Effector memory CD8-positive, alpha-beta T cell (primary cell): ENCODE measurements around the gene PDE9A.
"Not testable (repeated sequence)": the region's sequence is repeated elsewhere in the genome, so short reads cannot be mapped to it uniquely, and the experiment has no call there.

Experiments used
- ATAC-seq: fragments of 150-1000 bp; cut with Tn5 transposase; replicated peaks from 2 replicates; pipeline ENCODE4 v1.10.0; 2021; ENCODE audit warnings: mild to moderate bottlenecking, moderate library complexity
- DNase-seq, 3 experiments: peaks; one replicate each; pipeline ENCODE4 v3.0.0; 2021
- H3K27ac Mint-ChIP-seq, 2 donors: one replicate each; pipeline ENCODE4 v1.8.0; 2022; ENCODE audit warnings: mild to moderate bottlenecking in 2 of 2, mixed read lengths in 2 of 2, moderate library complexity in 2 of 2
- H3K27me3 Mint-ChIP-seq, 2 donors: one replicate each; pipeline ENCODE4 v1.8.0; 2022; ENCODE audit warnings: mixed read lengths in 2 of 2
- H3K36me3 Mint-ChIP-seq: one replicate; pipeline ENCODE4 v1.8.0; 2022; ENCODE audit warnings: mild to moderate bottlenecking, moderate library complexity, mixed read lengths; ENCODE audit not compliant: insufficient read depth
- H3K4me1 Mint-ChIP-seq, 2 donors: one replicate each; pipeline ENCODE4 v1.8.0; 2022; ENCODE audit warnings: low read depth in 2 of 2, mixed read lengths in 2 of 2
- H3K4me3 Mint-ChIP-seq, 2 donors: one replicate each; pipeline ENCODE4 v1.8.0; 2022; ENCODE audit warnings: mild to moderate bottlenecking in 2 of 2, mixed read lengths in 2 of 2, moderate library complexity in 2 of 2
- H3K9me3 Mint-ChIP-seq, 2 donors: one replicate each; pipeline ENCODE4 v1.8.0; 2022; ENCODE audit warnings: mixed read lengths in 2 of 2

PDE9A gene

GRCh38 chr21:42806509-42807140 lies 153.2 kb downstream of the PDE9A start:
- H3K9me3 Mint-ChIP-seq, result no peaks in the 10 kb centered on the region
- H3K4me3 Mint-ChIP-seq, result no peak overlapping the region
- no peak overlapping the region for H3K27ac Mint-ChIP-seq
- no peaks in the 10 kb centered on the region for H3K36me3 Mint-ChIP-seq
- no peaks in the 10 kb centered on the region for H3K4me1 Mint-ChIP-seq
- DNase-seq (no peak), ATAC-seq (no peak)
- peaks cover 24 to 29% of the 10 kb centered on the region in 2 donors for H3K27me3 Mint-ChIP-seq

GRCh38 chr21:42807293-42807895 lies 154.0 kb downstream of the PDE9A start:
- not testable (repeated sequence) for ATAC-seq, H3K36me3 Mint-ChIP-seq, H3K4me3 Mint-ChIP-seq, DNase-seq, H3K27ac Mint-ChIP-seq, H3K9me3 Mint-ChIP-seq, H3K4me1 Mint-ChIP-seq
- peaks cover 24 to 29% of the 10 kb centered on the region in 2 donors for H3K27me3 Mint-ChIP-seq

- no peak for ATAC-seq
- Mint-ChIP-seq H3K27ac (no peak overlapping the region), H3K27me3 (peaks cover 24 to 29% of the 10 kb centered on the region in 2 donors), H3K4me3 (no peak overlapping the region), H3K9me3 (no peaks in the 10 kb centered on the region), H3K4me1 (no peaks in the 10 kb centered on the region), H3K36me3 (no peaks in the 10 kb centered on the region)
- DNase-seq, result no peak
These were observed 154.7 kb downstream of the PDE9A start for GRCh38 chr21:42807938-42808613.

GRCh38 chr21:42809171-42809570 lies 155.8 kb downstream of the PDE9A start:
- no peak overlapping the region for H3K4me3 Mint-ChIP-seq
- ATAC-seq (no peak), DNase-seq (no peak)
- H3K4me1 Mint-ChIP-seq, result no peaks in the 10 kb centered on the region
- H3K36me3 Mint-ChIP-seq, result no peaks in the 10 kb centered on the region
- peaks cover 24 to 29% of the 10 kb centered on the region in 2 donors for H3K27me3 Mint-ChIP-seq
- no peaks in the 10 kb centered on the region for H3K9me3 Mint-ChIP-seq
- H3K27ac Mint-ChIP-seq, result no peak overlapping the region

- H3K27me3 Mint-ChIP-seq, result peaks cover 24 to 25% of the 10 kb centered on the region in 2 donors
- no peaks in the 10 kb centered on the region for H3K36me3 Mint-ChIP-seq
- no peak for ATAC-seq
- H3K9me3 Mint-ChIP-seq, result no peaks in the 10 kb centered on the region
- no peak overlapping the region for H3K27ac Mint-ChIP-seq
- no peak overlapping the region for H3K4me3 Mint-ChIP-seq
- no peaks in the 10 kb centered on the region for H3K4me1 Mint-ChIP-seq
- no peak for DNase-seq
These were observed 156.4 kb downstream of the PDE9A start for GRCh38 chr21:42809577-42810475.

GRCh38 chr21:42811960-42812359 lies 158.5 kb downstream of the PDE9A start:
- no peak for DNase-seq
- Mint-ChIP-seq H3K4me1 (no peaks in the 10 kb centered on the region), H3K27ac (no peak overlapping the region), H3K4me3 (no peak overlapping the region), H3K9me3 (no peaks in the 10 kb centered on the region), H3K36me3 (no peaks in the 10 kb centered on the region), H3K27me3 (peaks cover 7 to 24% of the 10 kb centered on the region in 2 donors)
- no peak for ATAC-seq

GRCh38 chr21:42812528-42813241 lies 159.3 kb downstream of the PDE9A start:
- H3K36me3 Mint-ChIP-seq, DNase-seq, ATAC-seq, H3K4me3 Mint-ChIP-seq, H3K9me3 Mint-ChIP-seq, H3K27ac Mint-ChIP-seq, H3K4me1 Mint-ChIP-seq: not testable (repeated sequence)
- peaks cover 6 to 24% of the 10 kb centered on the region in 2 donors for H3K27me3 Mint-ChIP-seq

- no peaks in the 10 kb centered on the region for H3K9me3 Mint-ChIP-seq
- peaks cover 2% of the 10 kb centered on the region for H3K36me3 Mint-ChIP-seq
- peaks cover 14 to 17% of the 10 kb centered on the region in 2 donors for H3K27me3 Mint-ChIP-seq
- peaks cover 3% of the 10 kb centered on the region in 2 donors for H3K4me1 Mint-ChIP-seq
- ATAC-seq, result no peak
- H3K27ac Mint-ChIP-seq, result no peak overlapping the region
- no peak overlapping the region for H3K4me3 Mint-ChIP-seq
- DNase-seq, result no peak
These were observed 161.8 kb downstream of the PDE9A start for GRCh38 chr21:42815217-42815616.

GRCh38 chr21:42818328-42818749 lies 164.9 kb downstream of the PDE9A start:
- H3K4me1 Mint-ChIP-seq, result peaks cover 3 to 5% of the 10 kb centered on the region in 2 donors
- H3K9me3 Mint-ChIP-seq, result no peaks in the 10 kb centered on the region
- H3K27ac Mint-ChIP-seq, result peak overlapping the region in 1 of 2 donors; percentile 30
- DNase-seq (peak; percentile 44 to 61 (median 59)), ATAC-seq (peak; percentile 69)
- peaks cover 2% of the 10 kb centered on the region for H3K36me3 Mint-ChIP-seq
- H3K4me3 Mint-ChIP-seq, result no peak overlapping the region
- H3K27me3 Mint-ChIP-seq, result peaks cover 12 to 14% of the 10 kb centered on the region in 2 donors

GRCh38 chr21:42819861-42820615 lies 166.6 kb downstream of the PDE9A start:
- H3K4me1 Mint-ChIP-seq, result peaks cover 3 to 5% of the 10 kb centered on the region in 2 donors
- H3K9me3 Mint-ChIP-seq, result no peaks in the 10 kb centered on the region
- no peak for DNase-seq
- ATAC-seq, result no peak
- peaks cover 2% of the 10 kb centered on the region for H3K36me3 Mint-ChIP-seq
- no peak overlapping the region for H3K4me3 Mint-ChIP-seq
- peaks cover 12 to 15% of the 10 kb centered on the region in 2 donors for H3K27me3 Mint-ChIP-seq
- no peak overlapping the region for H3K27ac Mint-ChIP-seq

- Mint-ChIP-seq H3K27me3 (peaks cover 19 to 23% of the 10 kb centered on the region in 2 donors), H3K27ac (no peak overlapping the region), H3K4me1 (peaks cover 3 to 5% of the 10 kb centered on the region in 2 donors), H3K36me3 (peaks cover 2% of the 10 kb centered on the region), H3K4me3 (no peak overlapping the region), H3K9me3 (no peaks in the 10 kb centered on the region)
- DNase-seq, result no peak
- no peak for ATAC-seq
These were observed 167.4 kb downstream of the PDE9A start for GRCh38 chr21:42820616-42821465.
